Neural progenitor cell (in vitro differentiated cells): ENCODE data around the gene SMAD9. TPM values are rescaled to one million over a fixed set of nuclear protein-coding genes. Genes with fewer than 3 reads are reported as not detected.
A peak's percentile ranks its signal among the peaks of the same experiment; 100 is the strongest.

Source experiments
- DNase-seq: peaks from one replicate; pipeline ENCODE4 v3.0.0-alpha.2; 2016; ENCODE audit warnings: low spot score
- H2AFZ ChIP-seq: fragments of 200-600 bp; sonication (generic); replicated peaks from 2 replicates; pipeline ENCODE4 v1.6.1; 2016; ENCODE audit warnings: antibody characterized with exemption
- H3F3A ChIP-seq: fragments of 200-600 bp; sonication (generic); 2 replicates; pipeline ENCODE4 v1.6.1; 2016; ENCODE audit warnings: antibody characterized with exemption, low read depth
- H3K27ac ChIP-seq: fragments of 200-600 bp; sonication (generic); 2 replicates; pipeline ENCODE4 v1.5.1; 2016; ENCODE audit warnings: mild to moderate bottlenecking
- H3K27me3 ChIP-seq: fragments of 200-600 bp; sonication (generic); 2 replicates; pipeline ENCODE4 v1.6.1; 2016; ENCODE audit warnings: mild to moderate bottlenecking, moderate library complexity
- H3K36me3 ChIP-seq: fragments of 200-600 bp; sonication (generic); 2 replicates; pipeline ENCODE4 v1.5.1; 2016
- H3K4me1 ChIP-seq: fragments of 200-600 bp; sonication (generic); 2 replicates; pipeline ENCODE4 v1.6.1; 2016; ENCODE audit warnings: mixed run types
- H3K4me2 ChIP-seq: fragments of 200-600 bp; sonication (generic); 2 replicates; pipeline ENCODE4 v1.6.1; 2016
- H3K4me3 ChIP-seq: fragments of 200-600 bp; sonication (generic); 2 replicates; pipeline ENCODE4 v1.5.1; 2016
- H3K79me2 ChIP-seq: fragments of 200-600 bp; sonication (generic); 2 replicates; pipeline ENCODE4 v1.6.1; 2016; ENCODE audit warnings: low read depth
- H3K9ac ChIP-seq: fragments of 200-600 bp; sonication (generic); 2 replicates; pipeline ENCODE4 v1.6.1; 2016
- H3K9me3 ChIP-seq: fragments of 200-600 bp; sonication (generic); 2 replicates; pipeline ENCODE4 v1.5.1; 2016; ENCODE audit warnings: low read depth
- H4K20me1 ChIP-seq: fragments of 200-600 bp; sonication (generic); 2 replicates; pipeline ENCODE4 v1.6.1; 2016; ENCODE audit warnings: low read depth
- H3K27ac Mint-ChIP-seq: 3 replicates; pipeline ENCODE4 v1.8.0; 2021; ENCODE audit warnings: mixed read lengths
- H3K27me3 Mint-ChIP-seq: 2 replicates; pipeline ENCODE4 v1.8.0; 2022; ENCODE audit warnings: low read depth, mild to moderate bottlenecking, inconsistent platforms, moderate library complexity, mixed read lengths; ENCODE audit not compliant: insufficient read depth
- H3K36me3 Mint-ChIP-seq: 3 replicates; pipeline ENCODE4 v1.8.0; 2021; ENCODE audit warnings: mixed read lengths
- H3K4me1 Mint-ChIP-seq: 3 replicates; pipeline ENCODE4 v1.8.0; 2021; ENCODE audit warnings: mixed read lengths
- H3K4me3 Mint-ChIP-seq: 3 replicates; pipeline ENCODE4 v1.8.0; 2021; ENCODE audit warnings: mild to moderate bottlenecking, moderate library complexity, mixed read lengths
- H3K9me3 Mint-ChIP-seq: 3 replicates; pipeline ENCODE4 v1.8.0; 2020; ENCODE audit warnings: mixed read lengths
- EZH2 ChIP-seq: fragments of 200-600 bp; sonication (generic); IDR thresholded peaks from 2 replicates; pipeline ENCODE4 v1.6.1; 2017; ENCODE audit warnings: antibody characterized with exemption, mild to moderate bottlenecking, moderate library complexity
- EZH2phosphoT487 ChIP-seq: fragments of 200-600 bp; sonication (generic); IDR thresholded peaks from 2 replicates; pipeline ENCODE4 v1.6.1; 2017; ENCODE audit warnings: antibody characterized with exemption
- total RNA-seq: library from RNA; depleted of rRNA; stranded (reverse); fragments of >200 nt; gene quantifications from 2 replicates; pipeline ENCODE4 v1.2.3, GENCODE V29; 2015; ENCODE audit warnings: low replicate concordance
- TF ChIP-seq, protein P1 (sequence below): fragments of 200-600 bp; sonication (generic); IDR thresholded peaks from 2 replicates; pipeline ENCODE4 v1.5.1; 2017; ENCODE audit warnings: antibody characterized with exemption, mild to moderate bottlenecking

SMAD9 gene
- total RNA-seq, 1 donor from 2014 or later, result 1.6 TPM

DNA sequence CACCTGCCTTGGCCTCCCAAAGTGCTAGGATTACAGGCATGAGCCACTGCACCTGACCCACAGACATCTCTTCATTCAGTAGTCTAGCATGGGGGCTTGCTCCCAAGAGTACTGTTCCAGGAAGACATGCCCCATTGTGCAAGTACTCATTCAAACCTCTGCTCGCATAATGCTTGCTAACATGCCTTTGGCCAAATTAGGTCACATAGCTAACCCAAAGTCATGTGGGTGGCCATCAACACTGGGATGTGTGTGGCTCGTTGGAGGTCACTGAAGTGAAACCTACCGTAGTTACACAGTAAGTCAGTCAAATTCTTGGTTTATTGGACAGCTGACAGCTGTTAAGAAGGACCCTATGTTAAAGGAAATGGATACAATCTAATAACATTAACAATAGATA, 80.8 kb downstream of the SMAD9 start:
- H3K27ac ChIP-seq, result no peak overlapping the region
- no peak overlapping the region for H3K4me2 ChIP-seq
- no peaks in the 10 kb centered on the region for H3K9me3 ChIP-seq
- Mint-ChIP-seq H3K27ac (peak overlapping the region; percentile 20), H3K9me3 (no peaks in the 10 kb centered on the region), H3K36me3 (peaks cover 7% of the 10 kb centered on the region), H3K27me3 (peaks cover 2% of the 10 kb centered on the region), H3K4me1 (no peaks in the 10 kb centered on the region), H3K4me3 (no peak overlapping the region)
- H3K27me3 ChIP-seq, result no peaks in the 10 kb centered on the region
- no peak overlapping the region for H3K4me3 ChIP-seq
- no peaks in the 10 kb centered on the region for H4K20me1 ChIP-seq
- H2AFZ ChIP-seq, result no peak overlapping the region
- H3F3A ChIP-seq, result no peaks in the 10 kb centered on the region
- H3K9ac ChIP-seq, result no peak overlapping the region
- H3K36me3 ChIP-seq, result no peaks in the 10 kb centered on the region
- H3K79me2 ChIP-seq, result no peaks in the 10 kb centered on the region
- TF ChIP-seq EZH2, result no peak
- TF ChIP-seq, protein P1, sequence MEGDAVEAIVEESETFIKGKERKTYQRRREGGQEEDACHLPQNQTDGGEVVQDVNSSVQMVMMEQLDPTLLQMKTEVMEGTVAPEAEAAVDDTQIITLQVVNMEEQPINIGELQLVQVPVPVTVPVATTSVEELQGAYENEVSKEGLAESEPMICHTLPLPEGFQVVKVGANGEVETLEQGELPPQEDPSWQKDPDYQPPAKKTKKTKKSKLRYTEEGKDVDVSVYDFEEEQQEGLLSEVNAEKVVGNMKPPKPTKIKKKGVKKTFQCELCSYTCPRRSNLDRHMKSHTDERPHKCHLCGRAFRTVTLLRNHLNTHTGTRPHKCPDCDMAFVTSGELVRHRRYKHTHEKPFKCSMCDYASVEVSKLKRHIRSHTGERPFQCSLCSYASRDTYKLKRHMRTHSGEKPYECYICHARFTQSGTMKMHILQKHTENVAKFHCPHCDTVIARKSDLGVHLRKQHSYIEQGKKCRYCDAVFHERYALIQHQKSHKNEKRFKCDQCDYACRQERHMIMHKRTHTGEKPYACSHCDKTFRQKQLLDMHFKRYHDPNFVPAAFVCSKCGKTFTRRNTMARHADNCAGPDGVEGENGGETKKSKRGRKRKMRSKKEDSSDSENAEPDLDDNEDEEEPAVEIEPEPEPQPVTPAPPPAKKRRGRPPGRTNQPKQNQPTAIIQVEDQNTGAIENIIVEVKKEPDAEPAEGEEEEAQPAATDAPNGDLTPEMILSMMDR, result no peak
- TF ChIP-seq EZH2phosphoT487, result no peak
- H3K4me1 ChIP-seq, result peaks cover 4% of the 10 kb centered on the region
- DNase-seq, result no peak

DNA sequence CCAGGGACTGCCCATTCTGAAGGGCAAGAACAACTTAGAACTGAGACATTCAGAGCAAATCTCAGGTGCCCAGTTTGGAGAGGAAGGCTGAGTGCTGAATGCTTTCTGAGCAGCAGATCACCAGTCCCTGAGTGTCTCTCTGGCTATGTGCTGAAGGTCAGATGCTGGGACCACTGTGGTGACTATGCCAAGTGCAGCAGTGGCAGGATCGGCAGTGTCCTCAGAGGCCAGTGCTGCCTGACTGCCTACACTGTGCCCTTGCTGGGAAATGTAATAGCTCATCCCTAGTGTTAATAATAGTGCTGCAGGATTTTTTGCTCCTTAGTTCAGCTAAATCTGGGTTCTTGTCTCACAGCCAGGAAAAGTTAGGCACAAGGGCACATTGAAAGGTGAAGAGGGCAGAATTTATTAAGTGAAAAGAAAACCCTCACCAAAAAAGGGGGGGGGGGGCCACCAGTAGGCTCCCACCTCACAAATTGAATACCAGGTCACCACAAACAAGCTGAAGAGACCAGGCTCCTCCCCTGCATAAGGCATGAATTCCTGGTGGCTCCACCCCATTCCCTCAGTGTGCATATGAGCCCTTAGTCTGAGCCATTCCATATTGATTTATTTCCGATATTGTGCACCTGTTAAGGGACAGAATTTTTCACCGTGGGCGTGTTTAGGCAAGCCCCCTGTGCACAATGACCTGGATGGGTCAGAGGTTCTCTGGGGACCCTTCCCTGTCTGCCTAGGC, 82.5 kb downstream of the SMAD9 start:
- no peaks in the 10 kb centered on the region for H3K27me3 Mint-ChIP-seq
- H3K4me3 ChIP-seq, result no peak overlapping the region
- H3K36me3 Mint-ChIP-seq, result peaks cover 4% of the 10 kb centered on the region

DNA sequence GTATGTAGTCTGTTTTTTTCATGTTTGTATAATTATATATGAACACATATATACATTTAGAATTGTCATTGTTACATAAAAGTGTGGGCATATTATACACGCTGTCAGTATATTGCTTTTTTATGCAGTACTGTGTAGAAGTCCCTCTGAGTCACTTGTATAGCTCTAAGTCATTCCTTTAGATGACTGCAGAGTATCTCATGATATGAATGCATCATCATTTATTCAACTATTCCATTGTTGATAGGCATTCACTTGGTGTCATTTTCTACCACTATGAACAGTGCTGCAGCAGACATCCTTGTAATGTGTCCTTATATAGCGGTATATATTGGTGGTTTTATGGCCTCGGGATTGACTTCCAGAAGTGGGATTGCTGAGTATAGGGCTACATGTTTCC, 85.7 kb downstream of the SMAD9 start:
- no peak overlapping the region for H2AFZ ChIP-seq
- no peak overlapping the region for H3K27ac ChIP-seq
- no peaks in the 10 kb centered on the region for H3K27me3 ChIP-seq
- DNase-seq, result no peak
- TF ChIP-seq, protein P1, result no peak
- no peak for TF ChIP-seq EZH2
- no peak for TF ChIP-seq EZH2phosphoT487
- no peaks in the 10 kb centered on the region for H3K9me3 ChIP-seq
- no peaks in the 10 kb centered on the region for H3F3A ChIP-seq
- H3K9ac ChIP-seq, result no peak overlapping the region
- H4K20me1 ChIP-seq, result no peaks in the 10 kb centered on the region
- H3K4me2 ChIP-seq, result no peak overlapping the region
- H3K36me3 ChIP-seq, result no peaks in the 10 kb centered on the region
- peaks cover under 1% of the 10 kb centered on the region for H3K4me1 ChIP-seq
- peaks cover 12% of the 10 kb centered on the region for H3K36me3 Mint-ChIP-seq
- no peaks in the 10 kb centered on the region for H3K79me2 ChIP-seq
- H3K27ac Mint-ChIP-seq, result no peak overlapping the region
- H3K4me3 Mint-ChIP-seq, result no peak overlapping the region
- H3K27me3 Mint-ChIP-seq, result peaks cover 2% of the 10 kb centered on the region
- no peak overlapping the region for H3K4me3 ChIP-seq
- no peaks in the 10 kb centered on the region for H3K9me3 Mint-ChIP-seq
- H3K4me1 Mint-ChIP-seq, result peaks cover 5% of the 10 kb centered on the region

More for the DNA sequence above, 82.5 kb downstream of the SMAD9 start:
- H3K9me3 ChIP-seq, result no peaks in the 10 kb centered on the region
- TF ChIP-seq EZH2, result no peak
- no peak for TF ChIP-seq EZH2phosphoT487
- TF ChIP-seq, protein P1, result no peak
- Mint-ChIP-seq H3K4me1 (peaks cover 3% of the 10 kb centered on the region), H3K9me3 (no peaks in the 10 kb centered on the region), H3K4me3 (no peak overlapping the region), H3K27ac (no peak overlapping the region)
- H3K79me2 ChIP-seq, result no peaks in the 10 kb centered on the region
- H2AFZ ChIP-seq, result no peak overlapping the region
- H4K20me1 ChIP-seq, result no peaks in the 10 kb centered on the region
- no peak for DNase-seq
- H3K27me3 ChIP-seq, result no peaks in the 10 kb centered on the region
- no peak overlapping the region for H3K9ac ChIP-seq
- no peak overlapping the region for H3K27ac ChIP-seq
- no peak overlapping the region for H3K4me2 ChIP-seq
- peaks cover 4% of the 10 kb centered on the region for H3K4me1 ChIP-seq
- H3F3A ChIP-seq, result no peaks in the 10 kb centered on the region
- H3K36me3 ChIP-seq, result no peaks in the 10 kb centered on the region
